ENCODE measurements around the gene CCNF.

GRCh38 chr16:2487903-2488531, 58.8 kb downstream of the CCNF start:
- TF ChIP-seq CTCF (IDR thresholded peaks at IDR 0.05) (no peak), POLR2A (IDR thresholded peaks at IDR 0.05) (no peak)
